ENCODE measurements around the gene C19orf38.
"Not testable (repeated sequence)": the region's sequence is repeated elsewhere in the genome, so short reads cannot be mapped to it uniquely, and the experiment has no call there.

The C19orf38 gene

GRCh38 chr19:10877608-10878007, 29.4 kb downstream of the C19orf38 start:
- not testable (repeated sequence) for FAIRE-seq

- no peak for FAIRE-seq
These were observed 30.0 kb downstream of the C19orf38 start for GRCh38 chr19:10878253-10878652.

GRCh38 chr19:10881403-10882107, 33.3 kb downstream of the C19orf38 start:
- FAIRE-seq = no peak

DNA sequence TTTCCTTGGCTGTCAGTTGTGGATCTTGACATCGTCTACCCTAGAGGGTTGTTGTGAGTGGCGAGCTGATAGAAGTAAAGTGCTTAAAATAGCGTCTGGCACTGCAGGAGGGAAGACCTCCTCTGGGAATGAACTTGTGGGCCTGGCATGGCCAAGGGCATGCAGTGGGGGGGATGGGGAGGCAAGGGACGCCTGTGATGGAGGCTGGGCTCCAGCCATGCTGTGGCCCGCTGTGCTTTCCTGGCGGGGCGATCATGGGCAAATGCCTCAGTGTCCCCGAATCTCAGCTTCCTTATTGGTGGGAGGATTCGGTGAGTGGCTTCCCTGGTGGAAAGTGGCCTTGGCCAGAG, 33.9 kb downstream of the C19orf38 start:
- FAIRE-seq = no peak

GRCh38 chr19:10884274-10884673, 36.1 kb downstream of the C19orf38 start:
- FAIRE-seq = no peak

DNA sequence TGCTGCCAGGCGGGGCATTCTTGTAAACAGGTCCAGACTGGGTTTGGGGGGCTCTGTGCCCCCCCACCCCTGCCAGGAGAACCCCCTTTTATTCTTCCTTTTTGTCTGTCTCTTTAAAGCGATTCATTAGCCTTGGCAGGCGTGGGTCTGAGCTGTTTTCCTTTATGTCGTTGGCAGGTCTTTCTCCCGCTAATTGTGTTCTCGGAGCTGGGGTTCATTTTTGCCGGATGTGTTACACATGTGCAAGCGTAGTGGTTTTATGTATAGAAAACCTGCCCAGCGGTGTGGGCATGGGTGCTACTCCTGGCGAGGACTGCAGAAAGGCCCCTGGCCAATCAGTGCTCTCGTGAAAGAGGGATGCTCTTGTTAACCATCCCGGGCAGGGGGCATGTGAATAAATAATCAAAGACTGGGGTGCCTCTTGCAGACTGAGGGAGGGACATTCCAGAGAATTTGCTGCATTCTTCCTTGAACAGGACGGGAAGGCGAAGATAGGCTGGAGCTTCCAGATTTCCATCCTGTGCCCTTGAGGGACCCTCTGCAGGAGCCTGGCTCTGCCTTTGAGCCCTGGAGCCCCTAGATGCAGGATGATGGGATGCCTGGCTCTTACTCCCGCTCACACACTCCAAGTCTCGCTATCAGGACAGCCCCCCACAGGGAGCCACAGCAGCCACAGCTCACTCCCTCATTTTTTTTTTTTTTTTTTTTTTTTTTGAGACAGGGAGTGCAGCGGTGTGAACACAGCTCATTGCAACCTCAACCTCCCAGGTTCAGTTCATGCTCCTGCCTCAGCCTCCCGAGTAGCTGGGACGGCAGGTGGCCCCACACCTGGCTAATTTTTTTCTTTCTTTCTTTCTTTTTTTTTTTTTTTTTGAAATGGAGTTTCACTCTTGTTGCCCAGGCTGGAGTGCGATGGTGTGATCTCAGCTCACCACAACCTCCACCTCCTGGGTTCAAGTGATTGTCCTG, 37.3 kb downstream of the C19orf38 start:
- no peak for FAIRE-seq

- no peak for FAIRE-seq
These were observed 39.6 kb downstream of the C19orf38 start for GRCh38 chr19:10887616-10888367.

GRCh38 chr19:10888421-10888866, 40.2 kb downstream of the C19orf38 start:
- FAIRE-seq = no peak

DNA sequence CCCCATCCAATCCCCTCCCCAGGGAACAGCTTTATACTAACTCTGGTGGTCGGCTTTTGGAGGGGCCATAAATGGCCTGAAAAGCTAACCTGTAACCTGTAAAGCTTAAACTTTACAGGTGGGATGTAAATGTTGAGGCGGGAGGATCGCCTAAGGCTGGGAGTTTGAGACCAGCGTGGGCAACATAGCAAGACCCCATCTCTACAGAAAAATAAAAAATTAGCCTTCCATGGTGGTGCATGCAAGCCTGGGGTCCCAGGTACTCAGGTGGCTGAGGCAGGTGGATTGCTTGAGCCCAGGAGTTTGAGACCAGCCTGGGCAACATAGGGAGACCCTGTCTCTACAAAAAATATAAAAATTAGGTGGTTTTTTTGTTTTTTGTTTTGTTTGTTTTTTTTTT, 41.7 kb downstream of the C19orf38 start:
- no peak for FAIRE-seq

DNA sequence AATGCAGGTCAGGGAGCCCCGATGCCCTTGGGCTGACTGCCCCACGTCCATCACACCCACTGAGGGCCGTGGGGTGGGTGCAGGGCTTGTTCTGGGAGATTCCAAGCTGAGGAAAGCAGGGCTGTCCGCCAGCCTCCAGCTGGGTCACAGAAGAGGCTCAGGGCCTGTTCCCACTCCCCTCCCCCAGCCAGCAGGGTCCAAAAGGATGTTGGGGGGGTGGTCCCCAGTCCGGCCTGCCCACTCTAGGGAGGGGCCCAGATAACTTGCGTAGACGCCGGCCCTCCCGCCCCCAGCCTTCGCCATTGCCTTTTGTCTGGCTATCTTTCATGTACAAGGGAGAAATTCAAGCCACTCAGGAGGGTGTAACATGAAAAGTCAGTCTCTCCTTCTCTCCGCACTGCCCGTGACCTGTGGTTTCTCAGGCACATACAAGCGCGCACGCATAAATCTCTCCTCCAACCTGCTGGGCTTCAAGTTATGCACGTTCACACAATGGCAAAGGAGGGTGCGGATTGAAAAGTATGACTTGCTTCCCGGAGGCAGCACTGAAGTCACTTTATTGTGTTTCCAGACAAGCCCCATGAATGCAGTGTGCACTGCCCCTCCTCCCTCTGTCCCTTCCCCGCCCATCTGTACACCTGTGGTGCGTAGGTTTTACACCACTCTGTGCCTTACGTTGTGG, 43.3 kb downstream of the C19orf38 start:
- FAIRE-seq = no peak

DNA sequence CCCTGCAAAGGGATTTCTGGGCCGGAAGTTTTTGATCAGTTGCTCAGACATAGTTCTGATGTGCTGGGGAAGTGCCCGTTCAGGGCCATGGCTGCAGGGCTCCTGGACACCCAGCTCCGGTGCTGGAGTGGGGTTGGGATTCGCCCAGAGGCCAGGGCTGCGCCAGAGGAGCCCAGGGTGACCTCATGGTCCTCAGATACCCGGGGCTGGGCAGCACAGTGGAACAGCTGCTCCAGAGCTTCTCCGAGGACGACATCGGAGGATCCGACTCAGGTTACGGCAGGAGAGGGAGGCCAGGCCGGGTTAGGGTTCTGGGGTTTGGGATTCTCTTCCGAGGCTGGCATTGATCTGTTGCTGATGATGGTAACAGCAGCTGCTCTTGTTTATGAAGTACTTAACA, 44.0 kb downstream of the C19orf38 start:
- no peak for FAIRE-seq

DNA sequence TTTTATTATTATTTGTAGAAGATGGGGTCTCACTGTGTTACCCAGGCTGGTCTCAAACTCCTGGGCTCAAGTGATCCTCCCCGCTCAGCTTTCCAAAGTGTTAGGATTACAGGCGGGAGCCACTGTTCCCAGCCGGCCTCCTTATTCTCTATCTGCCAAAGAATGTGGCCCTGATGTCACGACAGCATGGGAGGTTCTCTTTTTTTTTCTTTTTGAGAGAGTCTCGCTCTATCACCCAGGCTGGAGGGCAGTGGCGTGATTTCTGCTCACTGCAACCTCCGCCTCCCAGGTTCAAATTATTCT, 46.6 kb downstream of the C19orf38 start:
- no peak for FAIRE-seq

- no peak for FAIRE-seq
These were observed 47.1 kb downstream of the C19orf38 start for GRCh38 chr19:10895363-10895762.

DNA sequence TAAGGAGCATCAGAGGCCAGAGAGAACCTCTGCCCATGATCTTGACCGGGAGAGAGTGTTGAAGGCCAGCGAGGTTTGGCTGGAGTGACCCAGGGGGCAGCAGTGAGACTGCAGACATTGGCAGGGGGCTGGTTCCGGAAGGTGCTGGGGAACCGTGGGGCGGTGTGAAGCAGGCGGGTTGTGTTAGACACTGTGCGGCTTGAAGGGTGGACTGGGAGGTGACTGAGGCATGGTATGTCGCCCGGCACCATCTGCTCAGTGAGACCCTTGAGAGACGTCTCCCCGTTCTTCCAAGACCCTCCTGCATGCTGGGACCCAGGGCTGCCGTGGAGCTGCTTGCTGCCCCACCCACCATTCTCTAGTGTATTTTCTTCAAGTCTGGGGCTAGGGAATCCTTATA, 47.7 kb downstream of the C19orf38 start:
- no peak for FAIRE-seq

DNA sequence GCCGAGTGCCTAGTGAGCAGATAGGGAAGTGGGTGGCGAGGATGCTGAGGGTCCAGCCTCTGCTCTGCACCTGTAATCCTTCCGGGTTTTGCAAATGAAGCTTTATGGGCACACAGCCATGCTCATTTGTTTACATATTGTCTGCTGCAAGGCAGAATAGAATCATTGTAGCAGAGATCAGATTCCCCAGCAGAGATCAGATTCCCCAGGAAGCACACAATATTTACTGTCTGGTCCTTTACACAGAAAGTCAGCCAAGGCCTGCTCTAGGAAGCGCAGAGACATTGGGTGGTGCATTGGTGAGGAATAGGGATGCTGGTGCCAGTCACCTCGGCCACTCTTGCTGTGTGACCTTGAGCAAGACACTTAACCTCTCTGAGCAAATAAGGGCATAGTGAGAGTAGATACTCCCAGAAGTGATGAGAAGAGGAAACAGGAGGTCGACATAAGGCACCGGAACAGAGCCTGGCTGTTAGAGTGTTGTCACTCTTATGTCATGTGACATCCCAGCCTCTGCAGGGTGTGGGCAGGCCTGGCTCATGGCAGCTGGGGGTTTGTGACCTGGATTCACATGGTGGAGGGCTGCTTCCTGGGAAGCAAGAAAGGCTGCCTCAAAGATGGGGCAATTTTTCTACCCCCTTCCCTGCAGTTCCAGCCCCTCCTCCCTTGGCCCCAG, 48.8 kb downstream of the C19orf38 start:
- FAIRE-seq = no peak

DNA sequence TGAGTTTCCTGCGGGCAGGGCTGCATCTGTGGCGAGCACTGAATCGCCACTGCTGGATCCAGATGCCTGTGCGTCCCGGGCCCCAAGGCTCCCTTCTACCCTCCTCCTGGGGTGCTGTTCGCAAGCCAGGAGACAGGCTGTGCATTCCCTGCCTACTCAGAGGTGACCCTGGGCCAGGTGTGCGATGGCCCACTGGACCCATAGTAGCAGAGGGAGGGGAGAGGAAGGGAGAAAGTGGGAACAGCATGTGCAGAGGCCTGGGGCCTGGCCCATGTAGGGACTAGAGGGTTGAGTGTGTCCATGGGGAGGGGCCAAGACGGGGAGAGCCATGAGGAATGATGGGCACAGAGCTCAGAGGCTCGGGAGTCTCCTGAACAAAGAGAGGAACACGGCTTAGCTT, 50.4 kb downstream of the C19orf38 start:
- no peak for FAIRE-seq

DNA sequence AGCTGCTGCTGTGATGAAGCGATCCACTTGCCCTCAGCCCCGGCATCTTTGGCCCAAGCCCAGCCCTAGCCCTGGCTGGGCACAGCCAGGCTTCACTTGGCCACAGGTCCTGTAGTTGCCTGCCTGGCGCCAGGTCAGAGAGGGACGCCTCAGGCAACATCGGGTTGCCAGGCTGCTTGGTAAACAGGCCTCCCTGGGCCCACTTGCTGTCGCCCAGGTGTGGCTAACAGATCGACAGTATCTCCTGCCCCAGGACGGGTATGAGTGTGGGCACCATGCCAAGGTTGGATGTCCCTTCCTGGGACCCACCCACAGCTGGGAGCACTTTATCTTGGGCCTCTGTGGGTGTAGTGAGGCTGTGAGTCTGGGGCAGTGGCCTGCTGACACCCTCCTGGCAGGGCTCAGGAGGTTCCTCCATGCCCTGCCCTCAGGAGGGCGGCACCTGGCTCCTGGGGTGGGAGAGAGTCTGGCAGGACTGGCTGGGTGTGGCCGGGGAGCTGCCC, 51.0 kb downstream of the C19orf38 start:
- no peak for FAIRE-seq

GRCh38 chr19:10907925-10908324, 59.7 kb downstream of the C19orf38 start:
- no peak for FAIRE-seq

DNA sequence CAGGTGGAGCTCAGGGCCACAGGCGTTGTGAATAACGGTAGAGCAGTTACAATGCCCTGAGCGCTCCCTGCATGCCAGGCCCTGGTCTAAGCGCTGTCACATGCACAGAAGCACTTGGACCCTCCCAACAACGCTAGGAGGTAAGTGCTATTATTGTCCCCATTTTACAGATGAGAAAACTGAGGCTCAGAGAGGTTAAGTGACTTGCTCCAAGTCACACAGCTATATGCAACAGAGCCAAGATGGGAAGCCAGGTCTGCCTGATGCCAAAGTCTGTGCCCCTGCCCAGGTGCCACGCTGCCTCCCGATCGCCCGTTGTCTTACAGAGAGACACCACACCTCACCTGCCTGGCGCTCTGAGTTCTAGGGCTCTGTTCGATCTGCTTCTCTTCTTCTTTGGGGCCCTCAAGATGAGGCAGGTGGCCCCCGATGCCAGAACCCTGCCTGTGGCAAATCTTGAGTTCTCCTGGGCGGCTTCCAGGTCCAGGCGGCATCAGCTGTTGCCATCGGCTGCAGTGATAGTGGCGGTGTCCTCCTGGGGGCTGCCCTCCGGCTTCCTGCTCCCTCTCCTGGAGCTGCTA, 60.3 kb downstream of the C19orf38 start:
- FAIRE-seq = no peak

- FAIRE-seq = no peak
These were observed 63.6 kb downstream of the C19orf38 start for GRCh38 chr19:10911579-10912363.

GRCh38 chr19:10912619-10913018, 64.4 kb downstream of the C19orf38 start:
- no peak for FAIRE-seq
